Vagina (tissue), 2 donors: ENCODE data around the gene SRPX2.

Experiments used
- CTCF ChIP-seq, 3 experiments: fragments of 450-650 bp in 2 of 3; fragments of 200-600 bp in 1 of 3; sonication (generic) in 1 of 3; IDR thresholded peaks; one replicate each; pipeline ENCODE4 v1.5.1; 2017 to 2019; ENCODE audit warnings: antibody characterized with exemption in 3 of 3, mild to moderate bottlenecking in 2 of 3, moderate library complexity in 2 of 3
- POLR2A ChIP-seq, 2 donors: fragments of 450-650 bp; IDR thresholded peaks; one replicate each; pipeline ENCODE4 v1.6.1; 2017; ENCODE audit warnings: antibody characterized with exemption in 2 of 2, mild to moderate bottlenecking in 2 of 2, moderate library complexity in 2 of 2
- POLR2AphosphoS5 ChIP-seq, 2 donors: sonication (generic); formaldehyde crosslinking; IDR thresholded peaks; one replicate each; pipeline ENCODE4 v1.9.0; 2017; ENCODE audit warnings: antibody characterized with exemption in 2 of 2, mild to moderate bottlenecking in 2 of 2, low read depth in 1 of 2; ENCODE audit not compliant: insufficient read depth in 1 of 2

- TF ChIP-seq POLR2AphosphoS5 (IDR thresholded peaks at IDR 0.05; ENCODE audit: insufficient read depth in 1 of 2, low read depth in 1 of 2), result no peak
- TF ChIP-seq CTCF (IDR thresholded peaks at IDR 0.05), result no peak
- TF ChIP-seq POLR2A (IDR thresholded peaks at IDR 0.05), result no peak
Observed at GRCh38 chrX:100696699-100697351, 52.8 kb downstream of the SRPX2 start.
